GM19043 (cell line): Measurements from ENCODE around the gene FNDC3B.
"Not testable (repeated sequence)": the region's sequence is repeated elsewhere in the genome, so short reads cannot be mapped to it uniquely, and the experiment has no call there.

Source experiments
- ATAC-seq: cut with Tn5 transposase; IDR thresholded peaks from one replicate; pipeline ENCODE4 v1.9.1; 2021; ENCODE audit warnings: low read depth; ENCODE audit not compliant: unreplicated experiment

FNDC3B gene

DNA sequence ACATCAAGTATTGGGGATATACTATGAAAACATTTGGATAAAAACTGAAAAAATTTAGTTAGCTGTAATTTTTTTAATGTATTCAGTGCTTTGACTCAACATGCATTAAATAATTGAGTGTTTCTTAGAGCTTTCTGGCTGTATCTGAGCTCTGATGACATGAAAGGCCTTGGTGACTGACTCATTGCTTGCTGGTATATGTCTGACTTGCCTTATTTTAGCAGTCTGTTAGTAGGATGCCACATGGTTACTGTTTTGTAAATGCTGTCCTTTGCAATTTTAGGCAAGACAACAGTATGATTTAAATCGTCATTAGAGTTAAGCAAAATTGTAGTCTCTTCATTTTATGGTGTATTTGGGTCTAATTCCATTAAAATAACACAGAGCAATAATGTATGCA, 209.7 kb downstream of the FNDC3B start:
- ATAC-seq = no peak

DNA sequence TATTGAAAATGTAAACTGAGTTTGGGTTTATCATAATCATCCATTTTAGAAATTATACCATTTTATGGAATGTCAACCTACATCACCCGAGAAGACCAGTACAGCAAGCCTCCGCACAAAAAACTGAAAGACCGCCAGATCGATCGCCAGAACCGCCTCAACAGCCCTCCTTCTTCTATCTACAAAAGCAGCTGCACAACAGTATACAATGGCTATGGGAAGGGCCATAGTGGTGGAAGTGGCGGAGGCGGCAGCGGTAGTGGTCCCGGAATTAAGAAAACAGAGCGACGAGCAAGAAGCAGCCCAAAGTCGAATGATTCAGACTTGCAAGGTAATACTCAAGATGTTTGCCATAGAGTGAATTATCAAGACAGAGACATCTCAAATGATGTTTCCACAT, 211.8 kb downstream of the FNDC3B start:
- no peak for ATAC-seq

DNA sequence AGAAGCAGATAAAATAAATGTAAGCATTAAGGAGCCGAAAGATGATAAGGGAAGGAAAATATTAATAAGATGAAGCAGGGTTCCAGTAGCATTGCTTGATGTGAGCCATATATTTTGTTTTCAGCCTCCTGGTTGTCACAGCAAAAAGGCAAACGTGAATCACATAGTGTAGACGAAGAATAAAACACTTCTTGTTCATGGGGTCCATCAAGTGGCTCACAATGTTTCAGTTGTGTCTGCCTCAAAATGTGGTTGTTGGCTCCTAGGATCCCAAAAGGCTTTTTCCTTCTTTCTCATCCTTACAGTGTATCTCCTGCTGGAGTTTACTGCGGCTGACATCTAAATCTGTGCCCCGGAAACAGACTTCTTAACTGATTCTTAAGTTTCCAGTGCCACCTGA, 213.8 kb downstream of the FNDC3B start:
- ATAC-seq = no peak

DNA sequence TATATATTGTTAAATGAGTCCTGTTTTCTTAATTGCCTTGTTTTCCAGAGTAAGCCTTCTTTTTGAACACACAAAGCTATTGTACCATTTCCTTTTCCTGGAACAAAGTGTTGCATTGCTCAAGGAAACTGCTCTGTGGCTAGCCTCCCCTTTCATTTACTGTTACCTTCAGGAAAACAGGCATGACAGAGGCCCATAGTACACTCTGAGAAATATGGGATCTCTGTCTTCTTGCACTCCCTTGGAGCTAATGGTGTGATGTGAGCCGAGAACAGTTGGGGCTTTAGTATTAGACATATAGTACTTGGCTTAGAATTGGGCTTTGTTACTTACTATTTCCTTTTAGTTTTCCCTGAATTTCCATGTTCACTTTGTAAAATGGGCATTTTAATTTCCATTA, 215.2 kb downstream of the FNDC3B start:
- ATAC-seq = no peak

DNA sequence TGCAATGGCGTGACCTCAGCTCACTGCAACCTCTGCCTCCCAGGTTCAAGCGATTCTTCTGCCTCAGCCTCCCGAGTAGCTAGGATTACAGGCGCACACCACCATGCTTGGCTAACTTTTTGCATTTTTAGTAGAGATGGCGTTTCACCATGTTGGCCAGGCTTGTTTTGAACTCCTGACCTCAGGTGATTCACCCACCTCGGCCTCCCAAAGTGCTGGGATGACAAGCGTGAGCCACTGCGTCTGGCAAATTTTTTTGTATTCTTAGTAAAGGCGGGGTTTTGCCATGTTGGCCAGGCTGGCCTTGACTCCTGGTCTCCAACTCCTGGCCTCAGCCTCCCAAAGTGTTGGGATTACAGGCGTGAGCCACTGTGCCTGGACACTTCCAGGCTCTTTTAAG, 215.9 kb downstream of the FNDC3B start:
- not testable (repeated sequence) for ATAC-seq

DNA sequence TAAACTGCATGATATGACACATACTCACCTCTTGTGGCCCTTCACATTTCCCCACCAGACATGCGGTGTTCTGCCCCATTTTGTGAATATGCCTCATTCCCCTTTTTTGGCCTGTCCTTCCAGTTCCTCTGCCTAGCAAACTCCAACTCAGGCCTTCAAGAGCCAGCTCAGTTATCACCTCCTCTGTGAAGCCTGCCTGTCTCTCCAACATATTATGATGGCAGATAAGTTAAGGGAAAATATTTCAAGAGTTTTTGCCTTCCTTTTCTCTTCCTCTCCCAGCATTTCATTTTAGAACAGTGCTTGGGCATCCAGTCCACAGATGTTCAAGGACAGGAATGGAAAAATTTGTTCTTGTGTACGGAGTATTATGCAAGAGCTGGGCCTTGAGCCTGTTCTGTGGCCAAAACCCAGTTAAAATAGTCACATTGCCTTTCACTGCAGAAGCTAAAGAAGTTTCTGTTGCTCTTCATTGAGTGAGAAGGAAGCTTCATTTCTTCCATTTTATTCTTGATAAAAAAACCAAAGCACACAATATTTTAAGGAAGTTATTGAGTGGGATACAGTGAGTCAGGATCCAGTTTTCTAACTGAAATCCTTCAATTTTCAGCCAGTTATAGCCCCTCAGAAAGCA, 216.8 kb downstream of the FNDC3B start:
- ATAC-seq = no peak

DNA sequence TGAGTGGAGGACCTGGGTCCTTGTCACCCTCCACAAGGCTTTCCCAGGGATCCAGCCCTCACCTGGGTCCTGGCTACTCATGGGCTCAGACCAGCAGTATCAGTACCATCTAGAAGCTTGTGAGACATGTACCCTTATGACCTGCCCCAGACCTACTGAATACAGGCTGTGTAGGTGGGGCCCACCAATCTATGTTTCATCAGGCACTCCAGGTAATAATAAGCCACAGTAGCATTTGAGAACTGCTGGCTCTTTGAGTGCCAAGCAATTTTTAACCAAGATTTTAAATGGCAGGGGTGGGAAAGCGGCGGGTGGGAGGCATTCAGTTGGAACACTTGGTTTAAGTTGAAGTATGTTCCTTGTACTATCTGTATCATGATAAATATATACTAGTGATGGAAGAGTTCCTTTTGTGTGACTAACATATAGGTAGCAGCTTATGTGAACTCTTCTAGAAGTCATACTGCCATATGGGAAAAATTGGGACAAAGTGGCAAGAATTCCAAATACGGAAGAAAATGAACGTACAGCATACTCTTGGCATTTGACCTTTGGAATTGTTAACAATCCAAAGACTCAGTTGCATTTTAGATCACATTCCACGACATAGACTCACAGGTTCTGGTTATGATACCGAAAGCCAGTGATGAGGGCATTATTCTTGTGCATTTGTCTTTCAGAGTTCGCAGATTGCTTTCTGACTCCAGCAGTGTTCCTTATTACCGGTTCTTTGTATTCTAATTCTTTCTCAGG, 218.4 kb downstream of the FNDC3B start:
- no peak for ATAC-seq

DNA sequence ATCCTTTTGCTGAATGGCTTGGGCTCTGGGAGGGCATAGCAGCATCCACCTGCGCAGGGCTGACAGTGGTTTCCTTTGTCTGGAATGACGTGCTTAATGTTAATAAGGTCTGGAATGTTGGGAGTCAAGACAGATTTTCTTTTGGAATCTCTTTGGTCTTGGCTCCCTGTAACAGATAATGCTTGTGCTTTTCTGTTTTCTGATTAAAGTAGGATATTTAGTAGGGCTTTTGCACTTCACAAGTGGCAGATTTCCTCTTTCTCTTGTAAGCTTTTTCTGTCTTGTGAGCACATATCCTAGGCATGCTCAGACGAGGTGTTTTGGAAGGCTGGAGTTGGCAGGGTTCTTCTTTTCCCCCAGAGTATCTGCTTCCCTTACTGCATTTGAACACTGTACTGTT, 219.2 kb downstream of the FNDC3B start:
- no peak for ATAC-seq

DNA sequence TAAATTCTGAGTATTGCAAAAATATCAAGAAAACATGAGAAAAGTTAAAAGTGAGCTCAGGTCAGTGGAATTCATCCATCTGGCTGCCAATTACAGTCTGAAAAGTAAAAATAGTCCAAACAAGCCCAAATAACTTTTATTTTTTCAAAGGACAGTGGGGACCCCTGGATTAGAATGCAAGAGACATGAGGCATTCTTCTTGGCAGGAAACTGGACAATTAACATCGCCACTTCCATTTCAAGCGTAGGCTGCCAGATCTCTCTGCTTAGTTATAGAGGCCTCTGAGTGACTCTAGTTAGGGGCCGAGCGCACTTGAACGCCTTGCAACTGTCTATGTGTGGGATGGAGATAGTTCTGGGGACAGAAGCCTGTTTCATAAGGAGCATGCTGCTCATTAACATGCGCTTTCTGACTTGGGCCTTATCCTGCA, 219.7 kb downstream of the FNDC3B start:
- no peak for ATAC-seq

DNA sequence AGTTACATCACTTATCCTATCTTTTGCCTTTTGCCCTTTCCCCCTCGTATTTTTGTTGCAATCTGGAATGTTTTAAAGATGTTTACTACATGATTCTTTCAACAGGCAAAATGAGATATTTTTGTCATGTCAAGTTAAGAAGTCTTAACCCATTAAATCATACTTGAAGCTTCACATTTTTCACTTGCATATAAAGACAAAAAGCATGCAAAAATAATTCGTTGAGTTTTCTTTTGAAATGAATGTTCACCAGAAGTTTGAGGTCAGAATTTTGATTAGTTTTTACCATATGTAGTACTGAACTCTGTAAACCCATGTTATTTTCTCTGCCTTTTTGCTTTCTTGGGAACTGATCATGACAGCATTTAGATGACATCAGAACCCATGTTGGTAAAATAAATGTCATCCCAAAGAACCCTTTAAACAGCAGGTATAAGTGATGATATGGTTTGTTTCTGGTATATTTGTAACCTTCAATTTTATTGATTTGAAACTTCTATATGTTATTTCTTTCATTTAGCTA, 220.4 kb downstream of the FNDC3B start:
- no peak for ATAC-seq

DNA sequence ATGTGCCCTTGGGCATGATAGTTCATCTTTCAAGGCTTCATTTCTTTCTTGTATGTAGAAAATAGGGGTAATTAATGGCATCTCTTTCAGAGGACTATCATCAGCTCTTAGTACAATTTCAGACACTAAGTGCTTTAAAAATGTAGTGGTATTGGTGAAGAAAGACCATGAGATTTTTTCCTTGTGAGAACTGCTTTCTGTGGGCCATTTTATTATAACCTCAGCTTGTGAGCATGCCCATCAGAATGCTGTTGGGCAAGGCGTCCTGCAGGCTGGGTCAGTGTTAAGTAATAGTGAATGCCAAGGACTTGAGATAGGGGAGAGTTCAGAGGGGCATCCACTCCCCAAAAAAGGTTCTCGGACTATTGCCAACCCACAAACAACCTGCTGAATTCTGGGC, 221.0 kb downstream of the FNDC3B start:
- ATAC-seq = no peak

DNA sequence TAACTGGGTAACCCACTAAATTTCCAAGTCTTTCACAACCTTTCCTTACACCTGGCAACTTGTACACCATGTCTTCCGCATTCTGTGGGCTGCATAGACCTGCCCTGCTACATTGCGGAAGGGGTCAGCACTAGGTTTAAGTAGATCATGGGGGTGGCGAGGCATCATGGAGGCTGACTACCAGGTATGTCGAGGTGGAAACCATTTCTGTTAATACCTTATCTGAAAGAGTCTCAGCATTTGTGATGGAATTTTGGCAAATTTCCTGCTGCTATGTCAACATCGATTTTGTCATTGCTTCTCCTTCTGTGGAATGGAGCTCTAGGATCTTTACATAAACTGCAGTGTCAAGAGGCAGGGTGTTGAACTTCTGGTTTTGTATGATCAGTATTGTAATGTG, 221.7 kb downstream of the FNDC3B start:
- no peak for ATAC-seq

DNA sequence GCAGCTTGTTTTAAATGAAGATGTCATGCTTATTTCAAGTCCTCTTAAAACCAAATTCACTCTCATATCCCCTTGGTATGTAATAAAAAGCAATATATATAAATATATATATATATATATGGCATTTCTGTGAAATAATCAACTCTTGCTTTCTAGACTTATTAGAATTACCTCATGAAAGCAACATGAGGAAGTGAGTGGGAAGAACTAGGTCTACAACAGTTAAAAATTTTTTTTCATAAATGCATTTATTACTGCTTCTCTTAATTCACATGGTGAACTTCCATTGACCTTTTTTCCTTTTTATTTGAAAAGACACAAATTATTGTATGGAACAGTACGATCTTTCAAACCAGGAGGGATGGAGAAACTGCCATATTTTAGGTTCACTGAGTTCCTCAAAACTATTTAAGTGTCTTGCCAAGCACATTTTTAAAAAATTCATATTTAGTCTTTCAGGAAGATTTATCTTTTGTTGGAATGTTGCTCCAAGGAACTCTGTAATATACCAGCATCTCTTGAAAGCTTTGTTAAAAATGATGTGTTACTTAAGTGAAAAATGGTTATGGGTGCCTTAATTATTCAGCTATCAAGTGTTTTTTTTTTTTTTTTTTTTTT, 223.7 kb downstream of the FNDC3B start:
- no peak for ATAC-seq

DNA sequence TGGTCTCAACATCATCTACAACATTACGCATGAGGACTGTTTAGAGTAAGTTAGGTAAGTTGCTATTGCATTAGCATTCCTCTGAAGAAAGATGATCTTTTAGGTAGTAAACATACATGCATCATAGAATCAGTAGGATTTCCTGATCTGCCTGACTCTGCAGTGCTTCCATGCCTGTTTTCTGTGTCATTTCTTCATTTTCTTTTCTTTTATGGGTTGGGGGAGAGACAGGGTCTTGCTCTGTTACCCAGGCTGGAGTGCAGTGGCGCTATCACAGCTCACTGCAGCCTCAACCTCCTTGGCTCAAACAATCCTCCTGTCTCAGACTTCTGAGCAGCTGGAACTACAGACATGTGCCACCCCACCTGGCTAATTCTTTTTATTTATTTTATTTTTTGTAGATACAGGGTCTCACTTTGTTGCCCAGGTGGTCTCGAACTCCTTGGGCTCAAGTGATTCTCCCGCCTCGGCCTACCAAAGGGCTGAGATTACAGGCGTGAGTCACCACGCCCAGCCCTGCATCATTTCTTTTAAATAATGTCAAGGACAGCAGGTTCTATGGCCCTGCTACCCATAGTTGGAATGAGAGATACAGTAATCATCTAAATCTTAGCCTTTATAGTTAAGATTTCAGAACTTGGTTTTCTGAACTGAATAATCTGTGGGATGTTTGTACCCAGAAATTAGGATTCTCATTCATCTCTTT, 224.6 kb downstream of the FNDC3B start:
- no peak for ATAC-seq

DNA sequence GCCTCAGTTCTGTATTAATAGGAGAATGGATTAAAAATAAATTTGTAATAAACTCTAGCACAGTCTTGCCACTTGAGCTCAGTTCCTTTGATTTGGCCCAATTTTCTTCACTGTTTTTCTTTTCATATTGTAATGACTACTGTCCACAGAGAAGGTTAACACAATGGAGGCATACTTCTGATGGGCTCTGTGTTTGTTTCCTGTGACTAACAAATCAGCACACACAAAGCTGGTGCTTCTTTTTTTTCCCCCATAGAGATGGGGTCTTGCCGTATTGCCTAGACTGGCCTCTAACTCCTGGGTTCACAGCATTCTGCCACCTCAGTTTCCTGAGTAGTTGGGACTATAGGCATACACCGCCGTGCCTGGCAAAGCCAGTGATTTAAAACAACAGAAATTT, 226.7 kb downstream of the FNDC3B start:
- no peak for ATAC-seq

DNA sequence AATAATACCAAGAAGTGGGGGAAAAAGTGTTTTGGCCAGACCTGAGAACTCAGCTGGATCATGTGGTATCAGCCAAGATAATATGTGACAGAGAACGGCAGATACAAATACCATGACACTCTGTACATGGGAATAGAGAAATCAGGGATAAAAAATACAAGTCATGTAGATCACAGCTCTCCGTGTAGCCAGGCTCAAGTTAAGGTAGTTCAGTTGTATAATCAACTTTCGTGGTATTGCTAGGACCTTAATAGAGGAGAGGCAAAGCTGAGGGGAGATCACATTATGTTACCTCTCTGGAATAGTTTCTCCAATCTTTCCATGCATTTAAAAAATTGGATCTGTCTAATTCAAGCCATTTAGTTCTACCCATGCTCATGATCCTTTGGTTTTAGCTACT, 229.0 kb downstream of the FNDC3B start:
- no peak for ATAC-seq

DNA sequence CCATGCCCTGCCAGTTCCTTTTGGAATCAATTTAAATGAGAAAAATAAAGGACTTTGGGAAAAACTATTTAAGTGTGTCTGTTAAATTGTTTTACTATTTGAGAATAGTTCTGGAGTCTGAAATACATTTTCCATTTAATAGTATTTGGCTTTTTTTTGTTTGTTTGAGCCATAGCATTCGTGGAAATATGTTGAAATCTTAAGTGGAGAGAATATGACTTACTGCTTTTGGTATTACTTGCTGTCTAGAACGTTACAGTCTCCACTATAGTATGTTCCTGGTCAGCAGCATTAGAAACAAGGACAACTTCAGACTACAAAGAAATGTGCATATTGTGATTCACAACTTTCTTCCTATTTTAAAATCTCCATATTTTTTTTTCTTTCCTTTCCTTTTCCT, 229.5 kb downstream of the FNDC3B start:
- no peak for ATAC-seq

DNA sequence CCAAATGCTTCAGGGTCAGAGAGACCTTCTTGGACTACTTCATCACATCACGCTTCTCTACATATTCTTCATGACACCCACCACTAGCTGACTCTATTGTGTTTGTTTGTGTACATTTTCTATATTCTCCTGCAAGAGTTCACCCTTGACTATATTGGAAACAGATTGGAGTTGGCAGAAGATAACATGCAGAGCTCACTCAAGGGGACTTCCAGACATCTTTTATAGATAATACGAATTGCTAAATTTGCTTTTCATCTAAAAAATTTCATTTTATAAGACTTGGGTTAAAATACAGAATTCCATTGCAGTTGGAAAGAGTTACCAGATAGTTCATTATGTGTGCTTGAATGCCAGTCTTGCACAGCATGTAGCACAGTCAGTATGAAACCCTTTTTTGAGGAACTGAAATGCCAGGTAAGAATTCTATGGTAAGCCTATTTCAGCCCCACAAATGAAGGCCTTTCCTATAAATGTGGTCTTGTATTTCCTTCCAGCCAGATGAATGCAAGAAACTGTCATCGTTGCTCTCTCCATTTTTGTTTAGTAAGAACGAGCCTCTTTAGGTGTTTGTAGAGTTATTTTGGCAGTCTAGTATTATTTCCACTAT, 231.3 kb downstream of the FNDC3B start:
- peak; percentile 95 for ATAC-seq

DNA sequence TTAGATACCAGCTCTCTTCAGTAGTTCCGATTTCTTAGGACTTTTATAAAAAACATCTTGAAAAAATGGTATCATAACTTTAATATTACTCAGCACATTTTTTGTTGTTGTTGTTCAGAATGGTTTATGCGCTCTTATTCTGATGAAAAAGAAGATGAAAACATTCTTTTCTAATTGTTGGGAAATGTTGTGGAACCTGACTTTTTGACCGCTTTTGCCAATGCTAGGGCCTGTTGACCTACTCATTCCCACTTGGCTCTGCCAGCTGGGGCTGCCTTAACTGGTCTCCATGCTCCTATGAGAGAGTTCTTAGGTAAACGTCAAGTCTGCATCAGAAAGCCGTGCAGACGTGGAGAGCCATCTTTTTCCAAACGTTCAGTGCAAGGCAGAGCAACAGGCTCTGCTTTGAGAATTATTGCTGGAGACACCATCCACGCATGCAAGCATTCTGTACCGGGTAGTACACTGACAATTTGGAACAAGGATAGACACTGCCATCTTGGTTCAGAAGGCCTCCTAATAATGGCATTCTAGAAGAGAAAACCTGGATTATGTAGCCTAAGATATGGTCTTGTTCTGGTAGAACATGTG, 232.1 kb downstream of the FNDC3B start:
- ATAC-seq = no peak

DNA sequence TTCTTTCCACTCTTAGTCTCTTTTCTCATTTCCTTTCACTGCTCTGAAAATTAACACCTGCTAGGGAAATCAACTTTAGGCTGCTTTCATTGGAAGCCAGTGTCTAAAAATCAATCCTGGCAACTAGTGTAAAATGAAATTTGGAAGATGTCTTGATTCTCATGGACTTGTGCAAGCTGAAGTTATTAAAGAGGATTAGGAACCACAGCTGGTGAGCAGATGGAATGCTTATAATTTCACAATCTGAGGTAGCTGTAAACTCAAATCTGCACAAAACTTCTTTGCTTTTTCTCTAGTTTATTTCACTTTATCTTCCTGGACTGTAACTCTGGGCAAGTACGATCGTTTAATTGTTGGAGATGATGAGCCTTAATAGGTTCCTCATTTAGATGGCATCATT, 233.3 kb downstream of the FNDC3B start:
- no peak for ATAC-seq
